ENCODE results near the gene IMP4. TPM values are rescaled to one million over a fixed set of nuclear protein-coding genes. Genes with fewer than 3 reads are reported as not detected.

Gene IMP4
- total and polyA plus RNA-seq, 4 experiments from 2014 or later, result 72.6 to 96.7 (median 83.4) TPM

DNA sequence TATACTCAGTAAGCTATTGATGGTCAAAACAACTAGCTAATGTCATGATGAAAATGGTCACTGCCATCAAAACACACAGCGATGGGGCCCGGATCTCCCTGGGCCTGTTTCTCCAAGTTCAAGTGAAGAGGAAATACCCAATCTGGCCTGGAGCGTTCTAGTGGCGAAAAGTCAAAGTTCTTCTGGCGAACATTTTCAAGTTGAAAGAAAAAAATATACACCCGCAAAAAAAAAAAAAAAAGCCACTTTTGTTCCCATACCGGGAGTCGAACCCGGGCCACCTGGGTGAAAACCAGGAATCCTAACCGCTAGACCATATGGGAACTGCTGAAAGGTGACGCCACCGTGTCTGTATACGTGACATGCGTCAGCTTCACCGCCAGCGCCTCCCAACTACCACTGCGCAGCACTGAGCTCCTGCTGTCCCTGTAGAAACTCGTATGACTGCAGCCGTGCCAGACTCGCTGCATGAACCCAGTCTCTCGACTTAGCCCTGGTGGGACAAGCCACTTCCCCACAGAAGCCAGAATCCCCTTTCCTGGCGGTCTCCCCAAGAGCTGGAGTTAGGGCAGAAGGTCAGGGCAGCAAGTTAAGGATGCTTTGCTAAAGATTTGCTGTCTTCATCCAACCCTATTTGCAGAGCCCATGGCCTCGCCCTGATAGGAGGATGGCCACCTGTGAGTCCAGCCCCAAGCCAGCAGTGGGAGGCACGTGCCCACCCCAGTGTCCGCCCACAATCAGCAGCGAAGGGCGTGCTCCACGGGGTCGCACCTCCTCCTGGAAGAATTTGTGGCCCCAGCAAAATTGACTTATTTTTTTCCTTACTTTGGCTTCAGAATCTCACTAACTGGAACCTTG is 5.6 kb upstream of the IMP4 start:
- Mint-ChIP-seq H3K27me3 (peaks cover 2 to 5% of the 10 kb centered on the region in 2 donors), H3K27ac (peak overlapping the region; percentile 37 to 96 (median 89)), H3K4me1 (peaks cover 19 to 45% (median 28%) of the 10 kb centered on the region in 4 donors), H3K36me3 (peaks cover 31 to 42% of the 10 kb centered on the region in 2 donors), H3K9me3 (peaks cover 0 to 2% (median 0%) of the 10 kb centered on the region in 8 donors), H3K4me3 (peak overlapping the region in 7 of 8 donors; percentile 29 to 80 (median 62))
- DNase-seq, result peak; percentile 46 to 70 (median 55)
- intact Hi-C loops (cut with micrococcal nuclease), result no loop called here
- Histone ChIP-seq H3K36me3 (ENCODE audit: insufficient read depth, low read length) (peaks cover 24% of the 10 kb centered on the region), H3K4me1 (ENCODE audit: insufficient read depth, low read length) (peaks cover 15% of the 10 kb centered on the region), H3K4me3 (ENCODE audit: low read length in 2 of 2) (no peak overlapping the region), H3K9me3 (ENCODE audit: control insufficient read depth in 1 of 2, low read length in 2 of 2) (no peaks in the 10 kb centered on the region), H3K27ac (ENCODE audit: low read depth, low read length) (no peak overlapping the region), H3K27me3 (ENCODE audit: insufficient read depth, low read length) (no peaks in the 10 kb centered on the region)
- CTCF ChIA-PET (ENCODE audit: partially characterized antibody), result interaction anchor here (2.0 to 8.8 kb wide), 2 partner anchors 34 to 400 kb away, joined by 8 to 79 read pairs; no protein-coding TSS in a partner anchor
- POLR2A ChIA-PET (ENCODE audit: partially characterized antibody), result interaction anchor here (1.0 to 1.6 kb wide), 2 partner anchors 16 to 156 kb away, joined by 3 to 5 read pairs; partner anchors contain the start of gene SMPD4

DNA sequence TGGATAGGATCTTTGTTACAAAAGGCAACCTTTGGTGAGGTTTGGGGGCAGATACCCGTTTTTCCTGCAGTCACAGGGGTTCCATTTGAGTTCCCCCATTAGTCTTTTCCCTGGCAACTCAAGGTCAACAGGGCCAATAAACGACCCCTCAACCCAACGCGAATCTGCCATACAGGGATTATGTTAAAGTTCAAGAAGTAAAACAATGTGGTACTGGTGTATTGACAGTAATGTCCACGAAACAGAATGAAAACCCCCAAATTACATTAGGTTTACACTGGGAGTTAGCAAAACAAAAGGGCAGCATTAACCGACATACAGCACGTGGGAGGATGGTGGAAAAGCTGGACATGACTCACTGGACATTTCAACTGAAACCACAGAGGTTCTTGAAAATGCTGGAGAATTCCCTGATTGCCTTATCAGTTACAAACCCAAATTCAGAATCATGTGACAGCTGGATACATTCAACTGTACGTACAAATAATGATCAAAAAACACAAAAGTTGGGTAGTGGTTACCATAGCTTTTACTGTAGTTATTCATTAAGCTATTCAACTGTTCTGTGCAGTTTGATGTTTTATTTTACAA is 4.9 kb upstream of the IMP4 start:
- no peak for DNase-seq
- Mint-ChIP-seq H3K27ac (peak overlapping the region in 5 of 7 donors; percentile 8 to 96 (median 54)), H3K9me3 (peaks cover 0 to 4% (median 0%) of the 10 kb centered on the region in 8 donors), H3K4me3 (no peak overlapping the region), H3K27me3 (no peaks in the 10 kb centered on the region), H3K36me3 (peaks cover 31 to 49% of the 10 kb centered on the region in 2 donors), H3K4me1 (peaks cover 17 to 46% (median 25%) of the 10 kb centered on the region in 4 donors)
- peaks cover 24% of the 10 kb centered on the region for H3K36me3 ChIP-seq (ENCODE audit: insufficient read depth, low read length)
- ChIA-PET CTCF (ENCODE audit: partially characterized antibody) (no interaction called here), POLR2A (ENCODE audit: partially characterized antibody) (interaction anchor here (1.0 to 1.6 kb wide), 2 partner anchors 15 to 157 kb away, joined by 3 to 5 read pairs; partner anchors contain the start of gene SMPD4)
- no peaks in the 10 kb centered on the region for H3K27me3 ChIP-seq (ENCODE audit: insufficient read depth, low read length)
- no peaks in the 10 kb centered on the region for H3K9me3 ChIP-seq (ENCODE audit: control insufficient read depth in 1 of 2, low read length in 2 of 2)
- intact Hi-C loops (cut with micrococcal nuclease), result no loop called here
- no peak overlapping the region for H3K4me3 ChIP-seq (ENCODE audit: low read length in 2 of 2)
- no peak overlapping the region for H3K27ac ChIP-seq (ENCODE audit: low read depth, low read length)
- H3K4me1 ChIP-seq (ENCODE audit: insufficient read depth, low read length), result peaks cover 11% of the 10 kb centered on the region

DNA sequence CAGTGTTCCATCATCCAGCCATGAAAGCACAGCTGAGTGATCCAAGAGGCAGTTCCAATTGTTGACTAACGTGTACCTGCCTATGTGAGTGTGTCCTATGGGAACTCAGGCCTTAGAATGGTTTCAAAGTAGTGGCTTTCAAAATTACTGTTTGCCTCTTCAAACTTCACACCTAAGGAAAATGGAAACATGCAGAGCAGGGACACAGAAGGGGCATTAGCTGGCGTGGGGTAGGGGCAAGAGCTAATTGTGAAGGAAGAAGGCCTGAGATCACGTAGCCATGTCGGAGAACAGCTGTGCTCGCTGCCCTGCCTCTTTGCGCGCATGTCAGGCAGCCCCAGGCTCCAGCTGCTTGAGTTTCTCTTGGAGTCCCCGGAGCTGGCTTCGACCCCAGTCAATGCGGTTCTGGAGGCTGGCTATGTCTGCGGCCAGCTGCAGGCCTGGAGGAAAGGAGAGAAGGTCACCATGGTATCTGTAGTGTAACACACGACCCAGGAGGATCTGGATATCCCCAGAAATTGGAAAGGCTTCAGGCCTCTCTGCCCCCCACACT is 3.8 kb upstream of the IMP4 start:
- H3K36me3 ChIP-seq (ENCODE audit: insufficient read depth, low read length), result peaks cover 24% of the 10 kb centered on the region
- POLR2A ChIA-PET (ENCODE audit: partially characterized antibody), result interaction anchor here (1.6 kb wide), 1 partner anchor 14 kb away, joined by 5 read pairs; no protein-coding TSS in a partner anchor
- CTCF ChIA-PET (ENCODE audit: partially characterized antibody), result no interaction called here
- H3K4me1 ChIP-seq (ENCODE audit: insufficient read depth, low read length), result peaks cover 18% of the 10 kb centered on the region
- Mint-ChIP-seq H3K36me3 (peaks cover 31 to 54% of the 10 kb centered on the region in 2 donors), H3K4me1 (peaks cover 17 to 54% (median 31%) of the 10 kb centered on the region in 4 donors), H3K27ac (peak overlapping the region in 2 of 7 donors; percentile 32 to 41), H3K4me3 (peak overlapping the region in 1 of 8 donors; percentile 37), H3K27me3 (no peaks in the 10 kb centered on the region), H3K9me3 (peaks cover 0 to 4% (median 0%) of the 10 kb centered on the region in 8 donors)
- intact Hi-C loops (cut with micrococcal nuclease), result no loop called here
- no peak overlapping the region for H3K27ac ChIP-seq (ENCODE audit: low read depth, low read length)
- no peaks in the 10 kb centered on the region for H3K9me3 ChIP-seq (ENCODE audit: control insufficient read depth in 1 of 2, low read length in 2 of 2)
- H3K4me3 ChIP-seq (ENCODE audit: low read length in 2 of 2), result no peak overlapping the region
- DNase-seq, result no peak
- no peaks in the 10 kb centered on the region for H3K27me3 ChIP-seq (ENCODE audit: insufficient read depth, low read length)

DNA sequence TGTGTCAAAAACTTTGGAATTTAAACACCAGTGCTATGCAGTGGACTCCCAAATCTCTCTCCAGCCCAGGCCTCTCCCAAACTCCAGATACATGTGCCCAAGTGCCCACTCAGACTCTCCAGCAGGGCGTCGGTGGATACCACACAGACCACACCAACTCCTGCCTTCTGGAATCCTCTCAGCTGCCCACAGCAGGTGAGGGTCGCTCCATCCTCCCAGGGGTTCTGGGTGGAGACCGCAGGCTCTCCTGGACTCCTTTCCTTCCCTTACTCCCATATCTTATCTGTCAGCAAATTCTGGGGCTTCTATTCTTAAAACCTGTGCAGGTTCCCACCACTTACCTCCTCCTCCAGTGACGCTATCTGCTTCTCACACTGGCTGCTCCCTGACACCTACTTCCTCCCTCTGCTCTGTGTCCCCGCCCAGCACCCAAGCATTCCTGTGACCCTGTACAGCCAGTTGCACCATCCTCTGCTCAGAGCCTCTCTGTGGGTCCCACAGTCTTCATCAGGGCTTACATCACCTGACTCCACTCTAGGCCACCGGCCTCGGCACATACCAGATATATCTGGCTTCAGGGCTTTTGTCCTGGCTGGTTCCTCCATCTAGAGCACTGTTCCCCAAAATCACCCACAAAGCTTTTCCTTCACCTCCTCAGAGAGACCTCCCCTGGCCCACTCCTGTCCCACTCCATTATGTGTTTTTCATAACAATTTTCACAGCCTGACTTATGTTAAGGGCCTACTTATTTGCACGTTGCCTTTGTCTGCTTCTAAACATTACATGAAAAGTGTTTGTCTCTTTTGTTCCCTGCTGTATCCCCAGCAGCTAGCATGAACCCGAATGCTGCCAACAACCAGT is 2.6 kb upstream of the IMP4 start:
- Mint-ChIP-seq H3K4me3 (peak overlapping the region in 7 of 8 donors; percentile 17 to 100 (median 47)), H3K9me3 (peaks cover 0 to 4% (median 0%) of the 10 kb centered on the region in 8 donors), H3K27me3 (no peaks in the 10 kb centered on the region), H3K27ac (peak overlapping the region in 5 of 7 donors; percentile 12 to 72 (median 58)), H3K4me1 (peaks cover 18 to 62% (median 37%) of the 10 kb centered on the region in 4 donors), H3K36me3 (peaks cover 36 to 63% of the 10 kb centered on the region in 2 donors)
- Histone ChIP-seq H3K9me3 (ENCODE audit: control insufficient read depth in 1 of 2, low read length in 2 of 2) (no peaks in the 10 kb centered on the region), H3K4me1 (ENCODE audit: insufficient read depth, low read length) (peaks cover 25% of the 10 kb centered on the region), H3K27ac (ENCODE audit: low read depth, low read length) (no peak overlapping the region), H3K4me3 (ENCODE audit: low read length in 2 of 2) (no peak overlapping the region), H3K36me3 (ENCODE audit: insufficient read depth, low read length) (peaks cover 32% of the 10 kb centered on the region), H3K27me3 (ENCODE audit: insufficient read depth, low read length) (no peaks in the 10 kb centered on the region)
- POLR2A ChIA-PET (ENCODE audit: partially characterized antibody), result interaction anchor here (3.5 to 4.7 kb wide), 3 partner anchors 13 to 753 kb away, joined by 23 to 98 read pairs (median 64); partner anchors contain the start of genes FAM168B, MZT2B, PTPN18 and SMPD4
- DNase-seq, result no peak
- CTCF ChIA-PET (ENCODE audit: partially characterized antibody), result interaction anchor here (1.3 to 5.3 kb wide), 5 partner anchors 8 to 457 kb away, joined by 5 to 64 read pairs (median 5); partner anchors contain the start of gene PTPN18
- intact Hi-C loops (cut with micrococcal nuclease), result loop anchor here (5.0 to 10.0 kb wide), 3 partner anchors 195 to 1152 kb away; partner anchors contain the start of genes CCDC74B, GPR148 and MZT2A

DNA sequence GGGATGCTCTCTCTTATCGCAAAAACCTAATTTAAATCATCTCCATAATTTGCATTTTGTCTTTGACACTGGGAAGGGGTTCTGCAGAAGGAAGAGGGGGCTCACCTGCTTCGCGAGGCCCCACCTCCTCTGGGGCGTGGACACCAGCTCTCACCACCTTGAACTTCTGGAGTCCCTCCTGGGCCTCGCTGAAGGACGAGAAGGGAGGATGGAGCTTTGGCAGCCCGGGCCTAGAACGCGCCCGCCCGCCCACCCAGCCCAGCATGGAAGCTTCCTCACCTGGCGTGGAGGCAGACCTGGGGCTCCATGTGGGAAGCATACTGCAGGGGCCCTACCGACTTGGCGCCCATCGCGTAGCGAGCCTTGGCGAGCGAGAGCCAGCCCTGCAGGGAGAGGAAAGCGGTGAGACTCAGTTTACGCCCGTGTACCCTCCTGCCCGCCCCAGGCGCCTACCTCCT is 1.1 kb upstream of the IMP4 start:
- no peaks in the 10 kb centered on the region for H3K27me3 Mint-ChIP-seq
- Histone ChIP-seq H3K36me3 (ENCODE audit: insufficient read depth, low read length) (peaks cover 47% of the 10 kb centered on the region), H3K4me1 (ENCODE audit: insufficient read depth, low read length) (peaks cover 25% of the 10 kb centered on the region), H3K9me3 (ENCODE audit: control insufficient read depth in 1 of 2, low read length in 2 of 2) (no peaks in the 10 kb centered on the region), H3K4me3 (ENCODE audit: low read length in 2 of 2) (peak overlapping the region; percentile 64 to 76), H3K27ac (ENCODE audit: low read depth, low read length) (peak overlapping the region; percentile 96), H3K27me3 (ENCODE audit: insufficient read depth, low read length) (no peaks in the 10 kb centered on the region)
- H3K36me3 Mint-ChIP-seq, result peaks cover 47 to 78% of the 10 kb centered on the region in 2 donors
- peak overlapping the region; percentile 95 to 100 (median 99) for H3K27ac Mint-ChIP-seq
- DNase-seq, result peak in 1 of 5 donors; percentile 55
- CTCF ChIA-PET (ENCODE audit: partially characterized antibody), result interaction anchor here (1.1 to 5.3 kb wide), 9 partner anchors 10 to 456 kb away, joined by 3 to 64 read pairs (median 5); partner anchors contain the start of genes MZT2B, PTPN18 and SMPD4
- POLR2A ChIA-PET (ENCODE audit: partially characterized antibody), result interaction anchor here (0.8 to 4.7 kb wide), 18 partner anchors 8 to 1151 kb away, joined by 3 to 98 read pairs (median 13); partner anchors contain the start of genes FAM168B, MZT2A, MZT2B and PTPN18
- peak overlapping the region; percentile 99 to 100 (median 100) for H3K4me3 Mint-ChIP-seq
- intact Hi-C loops (cut with micrococcal nuclease), result loop anchor here (1.0 to 10.0 kb wide), 8 partner anchors 14 to 1151 kb away; partner anchors contain the start of genes CCDC74B, GPR148, MZT2A and PLEKHB2
- H3K4me1 Mint-ChIP-seq, result peaks cover 21 to 61% (median 41%) of the 10 kb centered on the region in 4 donors
- H3K9me3 Mint-ChIP-seq, result peaks cover 0 to 4% (median 0%) of the 10 kb centered on the region in 8 donors
